Inferior parietal cortex (tissue), 1 donor: ENCODE results near the gene FBXW11.
"Not testable (repeated sequence)": the region's sequence is repeated elsewhere in the genome, so short reads cannot be mapped to it uniquely, and the experiment has no call there.

Experiments used
- DNase-seq: peaks from one replicate; pipeline ENCODE4 v3.0.0-alpha.2; 2016; ENCODE audit errors: extremely low spot score

FBXW11 gene

DNA sequence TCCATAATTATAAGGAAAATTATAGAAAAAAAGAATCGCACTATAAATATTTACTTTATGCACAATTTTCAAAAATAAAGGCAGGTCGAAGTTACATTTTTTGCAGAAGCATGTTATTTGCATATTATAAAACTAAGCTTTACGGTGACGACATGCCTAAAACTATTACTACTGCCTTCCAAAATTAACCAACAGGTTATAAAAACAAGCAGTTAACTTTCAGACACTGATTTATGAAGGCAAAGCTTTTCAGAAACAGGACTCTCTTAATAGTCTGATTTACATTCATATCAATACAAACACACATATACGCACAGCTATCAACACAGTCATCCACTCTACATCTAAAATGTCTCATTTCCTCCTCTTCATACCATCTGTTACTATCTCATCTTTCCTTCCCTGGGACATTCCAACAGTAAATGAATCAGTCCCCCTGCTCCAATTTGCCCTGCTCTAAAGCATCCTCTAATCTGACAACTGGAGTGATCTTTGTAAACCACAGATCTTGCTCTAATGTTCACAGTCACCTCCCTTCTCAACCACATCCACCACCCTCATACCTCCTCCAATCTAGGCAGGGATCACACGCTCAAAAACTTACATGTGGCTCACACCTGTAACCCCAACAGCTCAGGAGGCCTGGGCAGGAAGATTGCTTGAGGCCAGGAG lies 21.6 kb downstream of the FBXW11 start:
- no peak for DNase-seq

DNA sequence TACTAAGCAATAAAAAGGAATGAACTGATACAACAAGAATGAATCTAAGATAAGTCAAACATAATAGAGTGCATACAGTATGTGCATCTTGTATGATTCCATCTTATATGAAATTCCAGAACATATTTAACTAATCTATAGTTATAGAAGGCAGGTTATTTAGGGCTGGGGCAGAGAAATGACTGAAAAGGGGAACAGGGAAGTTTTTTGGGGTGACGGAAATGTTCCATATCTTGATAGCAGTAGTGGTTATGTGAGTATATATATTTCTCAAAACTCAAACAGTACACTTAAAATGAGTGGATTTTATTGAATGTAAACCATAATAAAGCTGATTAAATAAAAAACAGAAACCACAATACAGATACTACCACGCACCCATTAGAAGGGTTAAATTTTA lies 24.6 kb downstream of the FBXW11 start:
- DNase-seq, result no peak

DNA sequence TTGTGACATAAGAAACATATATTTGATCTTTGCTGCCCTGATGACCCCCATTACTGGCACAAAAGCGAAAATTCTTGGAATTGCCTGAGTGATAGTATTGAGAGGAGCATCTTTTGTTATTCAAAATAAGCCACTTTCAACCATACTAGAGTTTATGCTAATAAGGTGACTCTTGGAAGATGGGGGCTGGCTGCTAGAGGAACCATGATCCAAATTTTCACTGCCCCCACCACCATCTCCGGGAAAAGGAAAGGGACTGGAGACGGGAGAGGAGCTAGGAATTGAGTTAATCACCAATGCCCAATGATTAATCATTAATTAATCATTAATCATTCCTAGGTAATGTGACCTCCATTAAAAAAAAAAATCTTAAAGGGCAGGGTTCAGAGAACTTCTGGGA lies 25.6 kb downstream of the FBXW11 start:
- no peak for DNase-seq

DNA sequence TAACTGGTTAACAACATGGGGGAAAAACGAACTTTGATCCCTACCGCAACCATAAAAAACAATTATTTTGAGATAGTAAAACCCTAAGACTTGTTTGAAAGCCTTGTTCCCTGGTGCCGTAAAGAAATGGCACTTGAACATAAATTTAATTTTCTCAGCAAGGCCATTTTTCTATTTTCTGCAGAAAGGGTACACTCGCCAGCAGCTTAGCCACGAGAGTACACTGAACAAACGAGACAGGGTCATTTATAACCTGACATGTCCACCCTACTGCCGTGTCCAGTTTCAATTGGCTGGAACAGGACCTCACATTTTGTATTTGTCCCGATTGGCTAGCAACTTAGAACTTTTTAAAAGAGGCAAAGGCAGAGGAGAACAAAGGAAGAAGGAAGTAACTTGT lies 26.8 kb downstream of the FBXW11 start:
- DNase-seq, result no peak

DNA sequence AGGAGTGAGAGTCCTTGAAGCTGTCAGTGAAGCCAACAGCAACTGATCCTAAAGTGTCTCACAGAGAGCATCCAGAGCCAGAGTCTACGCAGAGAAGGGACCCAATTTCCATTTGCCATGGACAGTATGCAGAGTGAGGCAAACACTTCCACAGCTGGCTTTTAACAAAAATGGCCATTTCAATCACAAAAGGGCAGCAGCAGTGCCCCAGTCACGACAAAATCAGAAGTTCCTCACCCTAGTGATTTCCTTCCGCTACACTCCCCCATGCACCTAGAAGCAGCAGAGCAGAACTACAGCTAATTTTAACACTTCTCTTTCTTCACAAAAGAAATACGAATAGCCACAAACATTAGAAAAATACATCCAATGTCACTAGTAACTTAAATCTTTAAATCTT lies 27.9 kb downstream of the FBXW11 start:
- DNase-seq, result no peak

DNA sequence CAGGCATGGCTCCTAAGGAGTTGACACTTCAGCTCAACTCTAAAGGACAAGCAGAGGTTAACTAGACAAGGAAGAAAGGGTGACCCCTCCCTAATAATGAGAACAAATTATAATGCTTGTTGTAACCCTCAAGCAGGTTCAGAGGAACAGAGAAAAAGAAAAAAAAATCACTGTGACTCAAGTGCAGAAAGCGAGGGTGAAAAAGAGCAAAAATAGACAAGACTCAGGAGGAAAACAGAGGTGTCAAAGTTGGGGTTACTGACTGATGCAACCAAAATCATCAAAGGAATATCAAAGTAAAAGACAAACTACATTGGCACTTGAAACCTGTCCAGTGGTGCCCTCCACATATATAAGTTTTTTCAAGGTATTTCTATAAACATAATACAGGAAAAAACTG lies 28.4 kb downstream of the FBXW11 start:
- no peak for DNase-seq

DNA sequence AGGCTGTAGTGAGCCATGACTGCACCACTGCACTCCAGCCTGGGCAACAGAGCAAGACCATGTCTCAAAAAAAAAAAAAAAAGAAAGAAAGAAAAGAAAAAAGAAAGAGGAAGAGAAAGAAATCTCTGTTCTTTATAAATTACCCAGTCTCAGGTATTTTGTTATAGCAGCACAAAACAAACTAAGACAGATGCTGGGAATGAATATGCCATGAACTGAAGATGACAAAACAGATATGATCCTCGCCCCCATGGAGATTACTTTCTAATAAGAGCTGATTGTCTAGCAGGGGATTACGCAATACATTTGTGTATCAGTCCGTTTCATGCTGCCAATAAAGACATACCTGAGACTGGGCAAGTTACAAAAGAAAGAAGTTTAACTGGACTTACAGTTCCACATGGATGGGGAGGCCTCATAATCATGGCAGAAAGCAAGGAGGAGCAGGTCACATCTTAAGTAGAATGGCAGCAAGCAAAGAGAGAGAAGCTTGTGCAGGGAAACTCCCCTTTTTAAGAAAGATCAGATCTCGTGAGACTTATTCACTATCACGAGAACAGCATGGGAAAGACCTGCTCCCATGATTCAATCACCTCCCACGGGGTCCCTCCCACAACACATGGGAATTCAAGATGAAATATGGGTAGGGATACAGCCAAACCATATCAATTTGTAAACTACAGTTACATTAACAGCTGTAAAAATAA lies 29.0 kb downstream of the FBXW11 start:
- not testable (repeated sequence) for DNase-seq

DNA sequence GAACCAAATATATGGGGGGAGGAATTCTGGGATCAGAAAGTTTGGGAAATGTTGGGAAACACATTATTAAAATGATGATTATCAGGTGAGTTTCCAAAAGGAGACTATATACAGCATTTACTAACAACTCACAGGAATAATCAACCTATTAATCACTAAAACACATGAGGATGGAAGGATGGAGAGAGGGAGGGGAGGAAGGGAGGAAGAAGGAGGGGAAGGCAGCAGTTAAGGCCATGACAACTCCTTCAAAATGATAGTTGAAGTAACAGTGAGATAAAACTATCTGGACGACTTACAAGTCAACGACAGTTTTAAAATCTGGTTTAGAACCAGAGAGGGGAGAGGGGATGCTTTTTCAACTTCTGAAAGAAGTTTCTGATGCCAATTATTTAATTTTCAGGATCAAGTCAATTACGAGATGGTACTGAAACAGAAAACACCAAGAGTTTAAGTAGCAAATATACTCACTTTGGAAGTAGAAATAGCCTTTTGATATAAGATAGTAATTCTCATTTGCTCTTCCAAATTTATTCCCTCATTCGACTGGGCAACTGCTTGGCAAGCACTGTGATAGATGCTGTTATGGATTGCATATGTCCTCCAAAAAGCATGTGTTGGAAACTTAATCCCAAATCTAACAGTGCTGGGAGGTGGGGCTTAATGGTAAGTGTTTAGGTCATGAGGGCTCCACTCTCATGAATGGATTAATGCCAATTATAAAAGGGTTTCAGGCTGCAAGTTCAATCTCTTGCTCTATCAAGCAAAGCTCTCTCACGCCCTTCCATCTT lies 30.4 kb downstream of the FBXW11 start:
- DNase-seq, result no peak

DNA sequence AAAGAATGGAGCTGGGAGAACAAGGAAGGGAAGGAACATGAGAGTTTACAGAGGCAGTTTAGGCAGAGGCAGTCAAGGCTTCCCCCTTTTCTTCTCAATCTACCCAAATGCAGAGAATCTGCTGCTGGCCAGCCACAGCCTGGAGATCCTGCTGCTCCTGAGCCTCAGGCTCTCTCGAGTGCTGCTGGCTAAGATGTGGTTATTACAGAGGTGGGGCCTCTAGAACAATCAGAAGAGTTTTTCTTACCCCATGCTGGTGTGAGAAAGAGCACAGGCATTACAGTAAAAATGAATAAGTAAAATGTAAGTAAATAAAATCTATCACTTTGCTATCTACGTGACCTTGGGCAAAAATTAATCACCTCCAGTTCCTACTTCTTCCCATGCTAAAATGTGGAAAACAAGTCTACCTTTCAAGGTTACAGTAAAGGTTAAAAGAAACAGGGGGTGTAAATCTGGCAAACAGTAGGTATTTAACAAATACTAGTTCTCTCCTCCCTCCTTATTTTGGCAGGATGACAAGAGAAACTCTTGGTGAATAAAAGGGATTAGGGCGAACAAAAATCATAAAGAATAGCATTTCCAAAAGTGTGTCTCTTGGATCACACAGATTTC lies 31.1 kb downstream of the FBXW11 start:
- no peak for DNase-seq

DNA sequence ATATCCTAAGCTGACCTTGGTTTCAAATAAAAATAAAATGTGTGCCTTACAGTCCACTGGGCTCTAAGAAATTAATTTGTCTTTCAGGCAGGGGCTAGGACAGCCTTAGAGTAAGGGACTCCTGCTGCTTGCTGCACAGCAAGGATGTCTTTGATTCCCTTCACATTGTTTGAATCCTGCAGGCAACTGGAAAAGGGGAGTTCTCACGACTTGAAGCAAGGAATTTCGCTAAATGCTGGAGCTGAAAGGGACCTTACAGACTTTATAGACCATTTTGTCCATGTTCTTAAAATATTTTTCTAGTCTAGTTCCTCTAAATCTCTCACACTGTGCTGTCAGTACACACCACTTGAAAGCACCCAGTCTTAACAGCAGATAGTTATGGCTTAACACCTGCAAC lies 35.6 kb downstream of the FBXW11 start:
- DNase-seq, result no peak

DNA sequence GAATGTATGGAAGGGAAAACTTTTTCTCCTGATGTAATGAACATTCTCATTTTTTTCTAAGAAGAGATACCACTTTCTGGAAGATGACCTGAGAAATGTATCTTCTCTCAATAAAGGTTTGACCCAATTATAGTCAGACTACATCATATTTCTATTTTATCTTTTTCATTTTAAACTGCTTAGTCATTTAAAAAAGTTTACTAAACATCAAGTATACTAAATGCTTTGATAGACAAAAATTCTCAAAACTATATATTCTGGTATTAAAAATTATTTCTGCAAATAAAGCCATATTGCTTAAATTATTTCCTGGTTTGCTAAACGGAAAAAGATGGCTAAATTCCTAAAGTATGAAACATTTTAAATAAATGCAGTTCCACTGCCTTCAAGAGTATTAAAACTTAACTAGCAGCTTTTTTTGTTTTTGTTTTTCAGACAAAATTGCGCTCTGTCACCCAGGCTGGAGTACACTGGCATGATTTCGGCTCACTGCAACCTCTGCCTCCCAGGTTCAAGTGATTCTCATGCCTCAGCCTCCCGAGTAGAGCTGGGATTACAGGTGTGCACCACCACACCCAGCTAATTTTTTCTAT lies 37.1 kb downstream of the FBXW11 start:
- DNase-seq, result no peak

DNA sequence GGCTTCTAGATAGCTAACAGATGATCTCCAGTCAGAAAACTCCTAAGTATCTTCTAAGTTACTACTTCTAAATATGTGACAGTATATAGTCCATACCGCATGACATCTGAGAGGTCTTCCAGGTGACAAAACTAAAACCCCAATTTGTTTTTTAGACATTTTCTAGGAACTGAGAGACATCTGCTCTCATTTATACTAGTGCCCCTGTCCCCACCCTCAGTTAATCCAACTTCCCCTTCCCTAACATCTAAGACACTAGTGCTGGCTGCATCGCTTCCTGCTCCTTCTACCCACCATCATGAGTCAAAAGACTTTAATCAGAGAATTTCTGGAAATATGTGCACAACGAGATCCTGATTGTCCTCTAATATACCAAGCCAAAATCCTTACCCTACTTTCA lies 37.9 kb downstream of the FBXW11 start:
- DNase-seq, result no peak

DNA sequence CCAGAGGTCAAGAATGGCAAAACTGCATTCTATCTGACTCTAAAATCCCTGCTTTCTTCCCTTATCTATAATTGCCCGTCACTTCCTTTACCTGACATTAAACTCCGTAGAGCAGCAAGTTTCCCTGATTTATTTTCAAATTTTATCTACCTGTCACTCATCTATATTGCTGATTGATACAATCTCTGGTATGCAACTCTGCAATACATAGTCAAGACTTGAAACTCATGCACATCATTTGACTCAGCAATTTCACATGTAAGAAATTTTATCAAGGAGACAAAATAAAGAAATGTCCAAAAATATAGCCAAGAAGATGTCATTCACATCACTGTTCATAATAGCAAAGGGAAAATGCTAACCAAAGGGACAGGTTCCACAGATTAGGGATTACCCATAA lies 39.5 kb downstream of the FBXW11 start:
- no peak for DNase-seq

DNA sequence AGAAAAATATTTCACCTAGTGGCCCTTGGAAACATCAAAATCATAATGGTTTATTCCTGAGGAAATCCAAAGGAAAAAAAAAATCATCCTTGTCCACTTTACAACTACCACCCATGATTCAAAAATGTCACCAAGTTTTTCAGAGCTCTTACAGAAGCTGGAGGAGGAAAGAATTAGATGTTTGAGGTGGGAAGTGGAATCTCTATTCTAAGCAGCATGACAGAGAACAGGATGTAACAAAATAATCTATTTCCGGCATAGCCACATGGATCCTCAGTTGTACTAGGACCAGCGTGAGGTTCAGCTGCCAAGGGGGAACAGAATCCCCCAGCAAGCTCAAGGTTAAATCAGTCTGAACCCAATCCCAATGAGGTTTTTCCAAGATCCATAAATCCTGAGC lies 40.2 kb downstream of the FBXW11 start:
- no peak for DNase-seq

DNA sequence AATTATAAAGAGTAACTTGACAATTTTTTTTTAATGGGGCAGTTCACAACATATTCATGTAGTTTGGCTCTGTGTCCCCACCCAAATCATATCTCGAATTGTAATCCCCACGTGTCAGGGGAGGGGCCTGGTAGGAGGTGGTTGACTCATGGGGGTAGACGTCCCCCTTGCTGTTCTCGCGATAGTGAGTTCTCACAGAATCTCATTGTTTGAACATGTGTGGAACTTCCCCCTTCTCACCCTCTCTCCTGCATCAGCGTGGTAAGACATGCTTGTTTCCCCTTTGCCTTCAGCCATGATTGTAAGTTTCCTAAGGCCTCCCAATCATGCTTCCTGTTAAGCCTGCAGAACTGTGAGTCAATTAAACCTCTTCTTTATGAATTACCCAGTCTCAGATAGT lies 40.7 kb downstream of the FBXW11 start:
- DNase-seq, result no peak

DNA sequence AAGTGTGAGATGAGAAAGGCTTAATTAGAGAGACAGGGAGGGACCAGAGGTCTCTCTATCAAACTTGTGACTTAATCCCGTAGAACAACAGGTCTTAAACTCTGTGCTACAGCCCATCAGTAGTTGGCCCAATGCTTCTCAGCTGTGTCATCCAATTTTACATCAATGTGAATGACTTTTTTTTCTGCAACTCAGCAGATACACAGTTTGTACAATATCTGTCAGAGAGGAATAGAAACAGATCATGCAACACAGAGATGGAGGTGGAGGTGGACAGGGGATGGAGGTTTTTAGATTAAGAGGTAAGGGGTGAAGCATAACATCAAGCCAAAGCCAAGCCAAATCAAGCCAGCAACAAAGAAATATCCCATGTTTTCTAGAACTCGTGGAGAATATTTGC lies 43.0 kb downstream of the FBXW11 start:
- DNase-seq, result no peak

DNA sequence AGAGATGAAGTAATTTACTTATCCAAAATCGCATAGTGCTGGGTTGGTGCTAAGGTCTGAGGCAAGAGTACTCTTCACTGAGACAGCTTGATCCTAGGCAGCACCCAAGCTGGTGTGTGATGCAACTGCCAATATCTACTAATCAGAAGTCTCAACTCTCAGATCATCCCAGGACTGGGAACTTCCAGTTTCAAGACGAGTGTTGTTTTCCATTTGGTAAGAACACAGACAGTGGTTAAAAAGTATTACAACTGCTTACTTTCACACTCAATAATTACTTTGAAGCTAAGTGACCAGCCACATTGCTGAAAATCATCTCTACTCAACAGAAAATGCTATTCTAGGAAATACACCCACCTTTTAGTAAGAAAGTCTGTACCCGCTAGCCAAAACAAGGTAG lies 45.3 kb downstream of the FBXW11 start:
- DNase-seq, result no peak

DNA sequence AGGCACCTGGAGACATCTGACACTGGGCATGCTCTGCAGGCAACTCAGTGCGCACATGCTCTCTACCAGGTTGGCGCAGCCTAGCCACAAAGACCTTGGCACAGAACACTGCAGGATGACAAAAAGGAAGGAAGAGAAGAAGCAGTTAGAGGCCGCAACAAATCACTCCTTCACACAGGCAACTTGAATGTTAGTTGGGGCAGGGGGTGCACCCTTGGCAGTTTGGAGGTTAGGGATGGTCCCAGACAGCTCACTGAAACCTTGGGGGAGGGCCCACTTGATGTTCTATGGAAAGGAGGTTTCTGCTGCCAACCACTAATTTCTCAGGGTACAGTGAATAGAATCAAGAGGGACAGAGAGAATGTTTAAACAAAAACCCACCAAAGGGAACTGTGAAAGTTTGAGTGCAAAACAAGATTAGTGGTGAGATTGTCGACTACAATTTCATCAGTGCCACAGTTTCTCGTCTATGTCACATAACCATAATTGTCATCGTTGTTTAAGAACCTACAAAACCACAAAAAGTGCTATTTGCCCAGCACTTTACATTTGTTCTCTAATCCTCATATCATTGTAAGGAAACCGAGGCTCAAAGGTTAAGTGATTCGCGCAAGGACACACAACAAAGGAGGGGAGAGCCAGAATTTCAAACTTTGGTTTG lies 48.7 kb downstream of the FBXW11 start:
- DNase-seq, result no peak

DNA sequence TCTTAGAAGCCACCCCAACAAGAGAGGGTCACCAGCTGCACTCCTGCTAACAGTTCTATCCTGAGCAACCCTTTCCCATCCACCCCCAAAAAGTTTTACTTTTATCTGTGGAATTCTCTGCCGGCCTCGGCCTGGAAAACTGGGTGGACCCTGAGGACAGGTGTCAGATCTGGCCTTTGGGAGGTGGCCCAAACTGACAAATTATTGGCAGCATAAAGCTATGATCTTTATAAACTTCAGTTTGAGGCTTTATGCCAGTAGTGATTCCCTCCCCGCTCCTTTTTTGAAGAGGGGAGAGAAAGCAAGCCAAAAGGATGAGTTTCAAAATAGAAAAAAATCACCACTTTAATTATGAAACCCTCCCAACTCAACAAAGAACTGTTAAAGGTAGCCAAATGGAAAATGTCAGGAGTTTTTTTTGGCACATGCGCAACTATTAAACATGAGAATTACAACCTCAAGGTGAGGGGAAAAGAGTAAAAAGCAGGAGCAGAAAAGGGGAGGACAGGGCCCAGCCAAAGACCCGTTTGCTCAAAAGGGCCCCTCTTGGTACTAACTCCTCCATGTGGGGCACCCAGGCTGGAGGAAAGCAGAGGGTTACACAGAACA lies 49.4 kb downstream of the FBXW11 start:
- no peak for DNase-seq

DNA sequence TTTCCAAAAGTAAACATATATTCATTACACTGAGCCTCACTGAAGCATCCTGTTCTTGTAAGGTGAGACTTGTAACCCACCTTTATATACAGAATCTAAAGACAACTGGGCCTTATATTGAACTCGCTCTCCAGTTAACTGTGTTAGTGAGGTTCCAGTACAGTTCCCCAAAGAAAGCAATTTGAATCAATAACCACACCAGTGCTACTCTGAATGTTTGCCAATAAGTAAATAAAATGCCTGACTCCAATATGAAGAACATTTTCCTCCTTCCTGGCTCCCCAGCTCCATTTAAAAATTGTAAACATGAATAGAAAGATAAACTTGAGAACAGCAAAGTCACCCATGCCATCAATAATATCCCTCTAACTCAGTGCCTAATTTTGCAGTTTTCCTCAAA lies 50.1 kb downstream of the FBXW11 start:
- no peak for DNase-seq

DNA sequence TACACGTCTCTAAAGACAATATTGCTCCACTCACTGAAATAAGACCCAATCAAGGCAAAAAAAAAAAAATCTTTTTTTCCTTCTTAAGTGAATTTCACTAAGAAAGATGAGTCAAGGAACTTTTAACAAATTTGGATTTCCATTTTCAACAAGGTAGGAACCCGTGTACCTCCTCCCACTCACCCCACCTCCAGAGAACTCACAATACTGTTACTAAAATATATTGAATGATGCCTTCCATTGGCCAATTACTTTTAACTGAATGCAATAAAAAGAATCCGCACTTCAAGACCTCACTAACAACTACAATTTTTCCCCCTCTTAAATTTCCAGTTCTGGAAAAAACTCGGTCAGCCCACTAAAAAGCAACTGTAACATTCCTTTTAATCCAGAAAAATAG lies 50.7 kb downstream of the FBXW11 start:
- no peak for DNase-seq
